ENCODE results near the gene TPST2. TPM values are rescaled to one million over a fixed set of nuclear protein-coding genes. Genes with fewer than 3 reads are reported as not detected.
A peak's percentile ranks its signal among the peaks of the same experiment; 100 is the strongest.

The TPST2 gene
- total RNA-seq, 1 experiment from 2014 or later, result 61.4 TPM

GRCh38 chr22:26589367-26589844 lies 526 bp downstream of the TPST2 start:
- H2AFZ ChIP-seq (ENCODE audit: low read length), result peak overlapping the region; percentile 53; the same call in 1 of the 2 replicates
- peak; percentile 69 for DNase-seq
- no peaks in the 10 kb centered on the region for H3K27me3 ChIP-seq (ENCODE audit: low read length)
- H3K4me2 ChIP-seq (ENCODE audit: low read depth, low read length, poor library complexity, severe bottlenecking), result peak overlapping the region; percentile 83
- peaks cover 50% of the 10 kb centered on the region for H3K79me2 ChIP-seq (ENCODE audit: low read length)
- peak overlapping the region; percentile 82 for H3K9ac ChIP-seq (ENCODE audit: low read length)
- H4K20me1 ChIP-seq (ENCODE audit: insufficient read depth, low read depth, low read length), result no peaks in the 10 kb centered on the region
- peaks cover 27% of the 10 kb centered on the region for H3K4me1 ChIP-seq (ENCODE audit: low read length)
- peaks cover 8% of the 10 kb centered on the region for H3K36me3 ChIP-seq (ENCODE audit: insufficient read depth, low read length)
- peak overlapping the region; percentile 83 for H3K4me3 ChIP-seq (ENCODE audit: low read length)
- peak overlapping the region; percentile 65 for H3K27ac ChIP-seq (ENCODE audit: low read length)
- no peaks in the 10 kb centered on the region for H3K9me2 ChIP-seq (replicated peaks; ENCODE audit: insufficient read depth, low read length)
- H3K9me3 ChIP-seq (ENCODE audit: low read length), result peaks cover 4% of the 10 kb centered on the region

- Histone ChIP-seq H3K27me3 (ENCODE audit: low read length) (no peaks in the 10 kb centered on the region), H2AFZ (ENCODE audit: low read length) (0 out of 2 replicates have a peak overlapping the region, but pooled peaks have one; percentile 53), H3K9me2 (replicated peaks; ENCODE audit: insufficient read depth, low read length) (no peaks in the 10 kb centered on the region), H3K4me1 (ENCODE audit: low read length) (peaks cover 27% of the 10 kb centered on the region), H3K27ac (ENCODE audit: low read length) (peak overlapping the region; percentile 65), H4K20me1 (ENCODE audit: insufficient read depth, low read depth, low read length) (no peaks in the 10 kb centered on the region), H3K9me3 (ENCODE audit: low read length) (peaks cover 4% of the 10 kb centered on the region), H3K9ac (ENCODE audit: low read length) (peak overlapping the region; percentile 82), H3K4me2 (ENCODE audit: low read depth, low read length, poor library complexity, severe bottlenecking) (peak overlapping the region; percentile 83), H3K36me3 (ENCODE audit: insufficient read depth, low read length) (peaks cover 8% of the 10 kb centered on the region), H3K79me2 (ENCODE audit: low read length) (peaks cover 56% of the 10 kb centered on the region), H3K4me3 (ENCODE audit: low read length) (peak overlapping the region; percentile 83)
- DNase-seq, result no peak
Observed at GRCh38 chr22:26588729-26589366, 1.1 kb downstream of the TPST2 start.

GRCh38 chr22:26587991-26588613 lies 1.8 kb downstream of the TPST2 start:
- Histone ChIP-seq H3K9ac (ENCODE audit: low read length) (no peak overlapping the region), H3K79me2 (ENCODE audit: low read length) (peaks cover 58% of the 10 kb centered on the region), H3K9me3 (ENCODE audit: low read length) (peaks cover 4% of the 10 kb centered on the region), H2AFZ (ENCODE audit: low read length) (no peak overlapping the region), H3K36me3 (ENCODE audit: insufficient read depth, low read length) (peaks cover 8% of the 10 kb centered on the region), H3K4me2 (ENCODE audit: low read depth, low read length, poor library complexity, severe bottlenecking) (no peak overlapping the region), H3K27me3 (ENCODE audit: low read length) (no peaks in the 10 kb centered on the region), H3K4me1 (ENCODE audit: low read length) (peaks cover 27% of the 10 kb centered on the region), H3K4me3 (ENCODE audit: low read length) (peak overlapping the region; percentile 83; the same call in 1 of the 2 replicates), H3K27ac (ENCODE audit: low read length) (0 out of 2 replicates have a peak overlapping the region, but pooled peaks have one; percentile 12), H4K20me1 (ENCODE audit: insufficient read depth, low read depth, low read length) (no peaks in the 10 kb centered on the region), H3K9me2 (replicated peaks; ENCODE audit: insufficient read depth, low read length) (no peaks in the 10 kb centered on the region)
- DNase-seq, result no peak

- Histone ChIP-seq H2AFZ (ENCODE audit: low read length) (no peak overlapping the region), H3K9me2 (replicated peaks; ENCODE audit: insufficient read depth, low read length) (no peaks in the 10 kb centered on the region), H3K4me2 (ENCODE audit: low read depth, low read length, poor library complexity, severe bottlenecking) (no peak overlapping the region), H4K20me1 (ENCODE audit: insufficient read depth, low read depth, low read length) (no peaks in the 10 kb centered on the region), H3K79me2 (ENCODE audit: low read length) (peaks cover 67% of the 10 kb centered on the region), H3K27me3 (ENCODE audit: low read length) (no peaks in the 10 kb centered on the region), H3K4me3 (ENCODE audit: low read length) (no peak overlapping the region), H3K9ac (ENCODE audit: low read length) (peak overlapping the region; percentile 31; the same call in 1 of the 2 replicates), H3K27ac (ENCODE audit: low read length) (peak overlapping the region; percentile 42), H3K4me1 (ENCODE audit: low read length) (peaks cover 29% of the 10 kb centered on the region), H3K9me3 (ENCODE audit: low read length) (peaks cover 4% of the 10 kb centered on the region), H3K36me3 (ENCODE audit: insufficient read depth, low read length) (peaks cover 10% of the 10 kb centered on the region)
- no peak for DNase-seq
Observed at GRCh38 chr22:26586556-26587325, 3.2 kb downstream of the TPST2 start.

GRCh38 chr22:26585104-26585790 lies 4.7 kb downstream of the TPST2 start:
- DNase-seq, result no peak
- Histone ChIP-seq H3K9me2 (replicated peaks; ENCODE audit: insufficient read depth, low read length) (no peaks in the 10 kb centered on the region), H3K4me1 (ENCODE audit: low read length) (peaks cover 37% of the 10 kb centered on the region), H3K36me3 (ENCODE audit: insufficient read depth, low read length) (peaks cover 13% of the 10 kb centered on the region), H3K4me3 (ENCODE audit: low read length) (no peak overlapping the region), H3K27ac (ENCODE audit: low read length) (no peak overlapping the region), H3K79me2 (ENCODE audit: low read length) (peaks cover 82% of the 10 kb centered on the region), H3K9ac (ENCODE audit: low read length) (no peak overlapping the region), H2AFZ (ENCODE audit: low read length) (no peak overlapping the region), H3K27me3 (ENCODE audit: low read length) (no peaks in the 10 kb centered on the region), H3K9me3 (ENCODE audit: low read length) (peaks cover 4% of the 10 kb centered on the region), H4K20me1 (ENCODE audit: insufficient read depth, low read depth, low read length) (no peaks in the 10 kb centered on the region), H3K4me2 (ENCODE audit: low read depth, low read length, poor library complexity, severe bottlenecking) (no peak overlapping the region)

GRCh38 chr22:26584010-26584409 lies 5.9 kb downstream of the TPST2 start:
- peaks cover 85% of the 10 kb centered on the region for H3K79me2 ChIP-seq (ENCODE audit: low read length)
- no peak overlapping the region for H3K27ac ChIP-seq (ENCODE audit: low read length)
- no peaks in the 10 kb centered on the region for H4K20me1 ChIP-seq (ENCODE audit: insufficient read depth, low read depth, low read length)

GRCh38 chr22:26581633-26582168 lies 8.2 kb downstream of the TPST2 start:
- H3K9me2 ChIP-seq (replicated peaks; ENCODE audit: insufficient read depth, low read length), result no peaks in the 10 kb centered on the region

More at GRCh38 chr22:26584010-26584409, 5.9 kb downstream of the TPST2 start:
- DNase-seq, result no peak
- Histone ChIP-seq H2AFZ (ENCODE audit: low read length) (no peak overlapping the region), H3K36me3 (ENCODE audit: insufficient read depth, low read length) (peaks cover 13% of the 10 kb centered on the region), H3K27me3 (ENCODE audit: low read length) (no peaks in the 10 kb centered on the region), H3K9me3 (ENCODE audit: low read length) (peaks cover 4% of the 10 kb centered on the region), H3K9ac (ENCODE audit: low read length) (no peak overlapping the region), H3K4me1 (ENCODE audit: low read length) (peaks cover 45% of the 10 kb centered on the region), H3K4me2 (ENCODE audit: low read depth, low read length, poor library complexity, severe bottlenecking) (no peak overlapping the region), H3K9me2 (replicated peaks; ENCODE audit: insufficient read depth, low read length) (no peaks in the 10 kb centered on the region), H3K4me3 (ENCODE audit: low read length) (no peak overlapping the region)

More at GRCh38 chr22:26581633-26582168, 8.2 kb downstream of the TPST2 start:
- Histone ChIP-seq H3K4me1 (ENCODE audit: low read length) (peaks cover 37% of the 10 kb centered on the region), H3K4me2 (ENCODE audit: low read depth, low read length, poor library complexity, severe bottlenecking) (no peak overlapping the region), H3K27me3 (ENCODE audit: low read length) (no peaks in the 10 kb centered on the region), H3K27ac (ENCODE audit: low read length) (peak overlapping the region; percentile 43; the same call in 1 of the 2 replicates), H2AFZ (ENCODE audit: low read length) (no peak overlapping the region), H3K36me3 (ENCODE audit: insufficient read depth, low read length) (0 out of 2 replicates have a peak, but pooled peaks cover 5% of the 10 kb centered on the region), H3K4me3 (ENCODE audit: low read length) (no peak overlapping the region), H3K79me2 (ENCODE audit: low read length) (peaks cover 81% of the 10 kb centered on the region), H3K9me3 (ENCODE audit: low read length) (no peaks in the 10 kb centered on the region), H4K20me1 (ENCODE audit: insufficient read depth, low read depth, low read length) (no peaks in the 10 kb centered on the region), H3K9ac (ENCODE audit: low read length) (no peak overlapping the region)
- DNase-seq, result no peak

All from Karpas-422 (cell line).